HG03108 (cell line): ENCODE results near the gene ALG8.
A peak's percentile ranks its signal among the peaks of the same experiment; 100 is the strongest.
"Not testable (repeated sequence)": the region's sequence is repeated elsewhere in the genome, so short reads cannot be mapped to it uniquely, and the experiment has no call there.

Source experiments
- ATAC-seq: cut with Tn5 transposase; IDR thresholded peaks from one replicate; pipeline ENCODE4 v1.9.1; 2021; ENCODE audit warnings: moderate library complexity; ENCODE audit not compliant: unreplicated experiment

The ALG8 gene

DNA sequence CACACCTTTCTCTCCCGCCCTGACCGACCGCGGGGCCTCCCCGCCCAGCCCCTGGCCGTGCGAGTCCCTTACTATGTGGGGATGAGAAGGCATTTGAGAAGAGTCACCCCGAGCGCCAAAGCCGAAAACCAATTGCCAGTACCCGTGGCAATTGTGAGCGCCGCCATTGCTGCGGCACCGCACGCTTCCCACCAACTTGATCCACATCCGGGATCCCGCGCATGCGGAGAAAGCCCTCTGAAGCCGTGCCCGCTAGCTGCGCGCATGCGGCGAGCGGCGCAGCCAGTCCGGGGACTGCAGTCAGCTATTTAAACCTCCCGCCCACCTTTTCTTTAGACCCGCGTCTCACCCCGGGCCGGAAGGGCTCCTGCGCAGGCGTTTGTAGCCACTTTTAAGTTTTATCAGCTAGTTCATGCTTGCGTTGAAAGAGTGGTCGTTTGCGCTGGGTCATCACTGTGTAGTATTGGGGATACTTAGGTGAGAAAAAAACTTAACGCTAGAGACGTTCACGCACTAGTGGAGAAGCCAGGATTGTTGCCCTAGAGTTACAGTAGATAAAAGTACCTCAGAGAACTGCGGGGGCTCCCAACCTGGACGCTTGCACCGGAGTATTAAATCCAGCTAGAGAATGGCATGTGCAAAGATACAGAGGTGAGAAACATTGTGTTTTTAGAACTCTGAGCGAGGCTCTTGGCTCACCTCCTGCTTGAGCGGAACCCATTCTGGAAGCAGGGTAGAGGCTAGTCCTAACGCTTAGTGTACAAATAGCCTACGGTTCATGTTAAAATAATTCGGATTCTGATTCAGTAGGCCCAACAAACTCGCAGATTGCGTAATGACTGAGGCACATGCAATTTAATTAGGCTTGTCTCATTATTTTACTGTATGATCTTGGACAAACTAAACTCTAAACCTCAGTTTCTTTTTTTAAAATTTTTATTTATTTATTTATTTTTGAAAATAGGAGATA, at the start of gene ALG8:
Gene ALG8, minus strand, starts transcription at position 205 of the 970 bp plus-strand sequence. Its CDS starts 38 bp downstream, at position 167.
- peak; percentile 93 for ATAC-seq

DNA sequence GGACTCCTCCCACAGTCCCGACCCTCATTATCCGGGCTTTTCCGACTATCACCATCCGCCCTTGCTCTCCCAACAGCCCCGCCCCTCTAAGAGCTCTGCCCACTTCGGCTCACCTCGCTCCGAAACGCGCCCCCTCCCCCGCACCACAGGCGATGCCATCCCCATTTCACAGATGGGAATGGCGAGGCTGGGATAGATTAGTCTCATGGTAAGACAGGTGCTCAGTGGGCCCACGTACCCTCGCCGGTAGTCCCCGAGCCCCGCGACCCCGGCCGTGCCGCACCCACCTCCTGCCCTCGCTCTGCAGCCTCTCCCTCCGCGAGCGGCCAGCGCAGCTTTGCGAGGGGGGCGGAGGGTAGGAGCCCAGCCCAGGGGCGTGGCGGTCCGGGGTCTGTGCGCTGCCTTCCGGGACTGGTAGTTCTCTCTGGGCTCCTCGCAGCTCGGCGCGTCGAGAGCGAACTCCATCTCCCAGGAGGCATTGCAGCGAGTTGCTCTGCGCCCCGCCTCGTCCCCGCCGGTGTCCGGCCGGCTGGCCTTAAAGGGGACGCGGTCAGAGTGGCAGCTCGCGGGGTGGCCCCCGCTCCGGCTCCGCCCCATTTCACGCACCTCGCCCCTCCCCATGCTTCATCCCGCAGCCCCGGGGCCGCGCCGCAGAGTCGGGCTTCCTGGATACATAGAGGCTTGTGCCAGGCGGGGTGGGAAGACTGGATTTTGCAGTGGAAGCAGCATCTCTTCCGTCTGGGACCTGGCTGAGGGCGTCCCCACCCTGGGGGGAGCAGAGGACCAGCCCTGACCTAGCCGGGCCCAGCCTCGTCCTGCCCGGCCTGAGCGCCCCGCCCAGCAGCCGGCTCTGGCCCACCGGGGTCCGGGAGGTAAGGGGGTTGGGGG, 49.1 kb upstream of the ALG8 start, which contains the start of the genes KCTD21 and USP35:
Gene KCTD21, minus strand, starts transcription at position 341 of the 888 bp plus-strand sequence. CDS start 14,072 bp downstream, outside the sequence.
Gene USP35, plus strand, starts transcription at position 634 of the 888 bp plus-strand sequence. CDS start 7,327 bp downstream, outside the sequence.
- peak; percentile 93 for ATAC-seq

DNA sequence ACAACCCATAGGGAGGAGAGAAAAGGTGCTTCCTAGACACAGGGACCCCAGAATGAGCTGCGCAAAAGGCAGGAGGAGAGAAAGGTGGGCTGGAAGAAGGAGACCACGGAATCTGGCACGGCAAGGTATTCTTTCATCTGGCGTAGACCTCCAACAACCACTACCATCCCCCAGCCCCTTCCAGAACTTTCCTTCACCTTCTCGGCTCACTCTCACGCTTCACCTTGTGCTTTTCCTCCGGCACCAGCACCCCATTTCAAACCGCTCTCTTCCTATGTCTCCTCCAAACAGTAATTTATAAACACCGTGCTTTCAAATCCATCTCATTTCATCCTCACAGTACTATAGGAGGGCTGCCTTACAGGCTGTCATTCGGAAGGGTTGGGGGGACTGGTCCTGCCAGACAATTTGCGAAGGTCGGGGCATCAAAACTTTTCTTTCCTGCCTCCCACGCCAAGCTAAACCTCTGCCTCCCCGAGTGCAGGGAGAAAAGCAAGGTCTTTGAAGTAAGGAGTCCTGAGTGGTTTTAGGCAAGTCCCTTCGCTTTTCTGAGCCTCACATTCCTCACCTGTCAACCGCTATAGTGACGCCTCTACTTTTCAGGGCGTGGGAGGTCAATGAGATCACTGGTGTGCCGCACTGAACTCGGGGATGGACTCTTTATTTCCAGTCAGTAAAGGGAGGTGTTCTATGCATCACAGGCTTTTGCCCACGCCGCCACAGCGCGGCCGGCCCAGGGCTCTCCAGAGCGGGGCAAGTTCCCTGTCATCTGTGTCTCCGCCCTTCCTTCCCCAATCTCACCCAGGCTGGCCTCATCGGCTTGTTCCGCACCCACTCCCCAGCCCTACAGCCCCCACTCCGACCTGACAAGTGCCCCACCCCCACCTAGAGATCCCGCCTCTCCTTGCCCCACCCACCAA, 48.2 kb upstream of the ALG8 start:
- peak; percentile 9 for ATAC-seq

GRCh38 chr11:78181185-78181584, 41.8 kb upstream of the ALG8 start:
- ATAC-seq = no peak

- ATAC-seq = no peak
Observed at GRCh38 chr11:78180751-78181150, 41.3 kb upstream of the ALG8 start.

DNA sequence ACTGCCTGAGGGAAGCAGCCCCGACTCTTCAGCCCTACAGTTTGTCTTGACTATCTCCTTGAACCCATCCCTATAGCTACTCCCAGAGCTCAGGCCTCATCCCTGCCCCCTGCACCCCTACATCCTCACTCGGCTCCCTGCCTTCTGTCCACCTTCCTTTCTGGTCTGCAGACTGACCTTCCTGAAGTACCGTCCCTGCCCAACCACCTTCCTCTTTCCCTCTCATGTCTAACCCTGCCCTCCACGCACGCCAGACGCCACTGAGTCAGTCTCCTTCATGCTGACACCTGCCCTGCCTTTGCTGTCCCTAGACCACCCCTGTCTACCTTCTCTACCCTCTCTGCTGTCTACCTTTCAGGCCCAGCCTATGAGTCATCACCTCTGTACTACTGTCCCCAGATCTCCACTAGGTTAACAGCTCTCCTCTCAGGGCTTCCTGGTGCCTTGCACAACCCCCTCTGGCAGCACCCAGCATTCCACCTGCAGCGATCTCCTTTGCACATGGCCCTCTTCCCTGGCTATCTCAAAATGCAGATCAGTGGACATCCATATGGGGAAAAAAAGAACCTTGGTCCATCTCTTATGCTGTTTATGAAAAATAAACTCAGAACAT, 40.1 kb upstream of the ALG8 start:
- ATAC-seq = no peak

GRCh38 chr11:78177216-78177615, 37.8 kb upstream of the ALG8 start:
- ATAC-seq = no peak

DNA sequence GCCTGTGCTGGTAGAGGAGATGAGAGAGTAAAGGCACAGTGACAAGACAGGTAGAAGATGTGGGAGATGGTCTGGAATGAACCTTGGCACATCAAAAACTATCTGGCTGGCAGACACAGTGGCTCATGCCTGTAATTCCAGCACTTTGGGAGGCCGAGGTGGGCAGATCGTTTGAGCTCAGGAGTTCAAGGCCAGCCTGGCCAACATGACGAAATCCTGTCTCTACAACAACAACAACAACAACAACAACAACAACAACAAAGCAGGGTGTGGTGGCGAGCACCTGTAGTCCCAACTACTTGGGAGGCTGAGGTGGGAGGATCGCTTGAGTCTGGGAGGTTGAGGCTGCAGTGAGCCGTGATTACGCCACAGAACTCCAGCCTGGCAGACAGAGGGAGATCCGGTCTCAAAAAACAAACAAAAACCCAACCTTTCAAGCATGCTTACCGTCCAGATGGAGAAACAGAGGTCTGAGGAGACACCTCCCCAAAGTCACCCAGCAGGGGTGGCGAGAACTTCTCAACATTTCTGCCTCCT, 37.2 kb upstream of the ALG8 start:
- no peak for ATAC-seq

GRCh38 chr11:78175862-78176261, 36.4 kb upstream of the ALG8 start:
- not testable (repeated sequence) for ATAC-seq

DNA sequence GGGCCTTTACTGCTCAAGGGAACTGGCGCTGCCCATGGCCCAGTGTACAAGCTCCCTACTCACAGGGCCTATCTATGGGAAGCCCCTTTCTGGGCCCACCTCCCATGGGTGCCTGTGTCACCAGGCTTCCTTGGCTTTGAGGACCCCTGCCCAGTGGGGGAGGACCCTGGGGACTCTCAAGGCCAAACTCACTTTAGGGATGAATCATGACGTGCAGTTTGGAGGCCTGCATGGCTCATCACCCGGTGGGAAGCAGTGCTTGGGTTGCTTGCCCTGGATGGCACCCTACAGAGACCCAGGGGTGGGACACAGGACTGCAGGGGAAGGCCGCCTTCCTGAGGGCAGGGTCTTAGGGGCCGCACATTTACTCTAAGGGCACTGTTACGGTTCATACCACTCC, 32.5 kb upstream of the ALG8 start:
- no peak for ATAC-seq

DNA sequence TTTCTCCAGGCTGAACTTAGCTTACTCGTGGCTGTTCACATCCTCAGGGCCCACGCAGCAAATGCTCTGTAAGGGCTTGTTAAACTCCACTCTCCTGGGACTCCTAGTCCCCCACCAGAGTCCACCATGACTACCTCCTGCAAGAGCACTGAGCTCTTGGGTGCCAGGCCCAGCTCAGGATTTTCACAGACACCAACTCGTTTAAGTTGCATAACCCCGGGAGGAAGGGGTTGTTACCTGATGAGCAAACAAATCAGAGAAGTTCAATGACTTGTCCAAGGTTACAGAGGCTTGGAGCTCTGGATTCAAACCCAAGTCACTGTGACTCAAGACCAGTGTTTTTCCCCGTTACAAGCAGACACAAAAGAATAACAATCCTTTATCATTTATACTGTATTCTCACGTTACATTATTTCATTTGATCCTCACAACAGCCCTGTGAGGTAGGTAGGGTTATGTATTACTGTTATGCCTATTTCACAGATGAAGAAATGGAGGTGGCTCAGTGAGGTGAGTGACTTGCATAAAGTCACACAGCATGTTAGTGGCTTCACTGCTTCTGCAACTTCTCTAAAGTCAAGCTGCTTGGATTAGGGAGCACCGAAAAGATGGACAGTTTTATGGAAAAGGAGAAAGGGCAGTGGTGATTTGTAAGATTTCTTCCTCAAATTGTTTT, 31.6 kb upstream of the ALG8 start:
- no peak for ATAC-seq

GRCh38 chr11:78170413-78170812, 31.0 kb upstream of the ALG8 start:
- ATAC-seq = no peak

GRCh38 chr11:78168539-78169477, 29.4 kb upstream of the ALG8 start:
- ATAC-seq = no peak

GRCh38 chr11:78166855-78167469, 27.5 kb upstream of the ALG8 start:
- no peak for ATAC-seq

- ATAC-seq = no peak
Observed at GRCh38 chr11:78164471-78164870, 25.0 kb upstream of the ALG8 start.

DNA sequence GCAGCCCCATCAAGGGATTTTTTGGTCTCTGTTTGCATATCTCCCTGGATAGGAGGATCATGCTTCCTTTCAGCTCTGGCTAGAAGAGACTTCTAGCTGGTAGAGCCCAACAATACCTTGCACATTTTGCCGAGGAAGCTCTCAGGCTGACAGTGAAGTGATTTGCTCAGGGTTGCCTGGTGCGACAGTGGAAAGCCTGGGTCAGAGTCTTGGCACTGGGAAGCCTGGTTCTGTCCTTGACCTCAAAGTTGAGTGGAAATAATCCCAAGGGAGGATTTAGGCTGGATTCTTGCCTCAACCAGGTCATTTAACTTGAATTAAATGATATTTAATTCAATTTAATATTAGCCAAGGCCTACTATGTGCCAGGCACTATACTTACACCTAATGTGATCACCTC, 24.4 kb upstream of the ALG8 start:
- no peak for ATAC-seq

DNA sequence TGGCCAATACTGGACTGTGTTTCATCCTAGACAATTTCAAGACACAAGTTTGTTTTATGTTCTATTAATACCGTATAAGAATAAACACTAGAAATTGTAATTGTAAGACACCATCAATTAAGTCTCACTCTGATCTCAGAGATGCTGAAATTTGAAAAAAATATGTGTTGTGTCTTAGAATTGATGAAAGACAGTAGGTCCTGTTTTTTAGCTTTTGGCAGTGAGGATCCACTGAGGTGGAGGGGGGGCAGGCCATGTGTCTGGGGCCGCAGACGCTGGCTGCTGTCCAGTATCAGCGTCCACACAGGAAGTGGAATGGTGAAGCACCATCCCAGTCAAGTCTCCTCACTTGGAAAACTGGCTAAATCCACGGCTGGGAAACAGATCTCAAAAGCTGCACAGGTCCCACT, 22.5 kb upstream of the ALG8 start:
- no peak for ATAC-seq
